Inflammatory macrophage (primary cell): ENCODE results near the gene GAS1.

ENCODE experiments used
- DNase-seq, 2 donors: peaks; one replicate each; pipeline ENCODE4 v3.0.0-alpha.2; 2020 to 2022
- total RNA-seq, 18 experiments: gene quantifications; one replicate each; lab custom pipeline; 2026; ENCODE audit warnings: mixed read lengths in 6 of 18, inconsistent platforms in 2 of 18; lab: John Stamatoyannopoulos, UW

The GAS1 gene, protein sequence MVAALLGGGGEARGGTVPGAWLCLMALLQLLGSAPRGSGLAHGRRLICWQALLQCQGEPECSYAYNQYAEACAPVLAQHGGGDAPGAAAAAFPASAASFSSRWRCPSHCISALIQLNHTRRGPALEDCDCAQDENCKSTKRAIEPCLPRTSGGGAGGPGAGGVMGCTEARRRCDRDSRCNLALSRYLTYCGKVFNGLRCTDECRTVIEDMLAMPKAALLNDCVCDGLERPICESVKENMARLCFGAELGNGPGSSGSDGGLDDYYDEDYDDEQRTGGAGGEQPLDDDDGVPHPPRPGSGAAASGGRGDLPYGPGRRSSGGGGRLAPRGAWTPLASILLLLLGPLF
- 0 to 1.5 (median 0.54) reads per million in 18 experiments for total RNA-seq

GRCh38 chr9:86947146-86948073 lies at the start of gene GAS1:
GAS1 (minus strand) TSS chr9:86947506; CDS start chr9:86946779, 727 bp downstream.
- DNase-seq: peak; percentile 60 to 77

DNA sequence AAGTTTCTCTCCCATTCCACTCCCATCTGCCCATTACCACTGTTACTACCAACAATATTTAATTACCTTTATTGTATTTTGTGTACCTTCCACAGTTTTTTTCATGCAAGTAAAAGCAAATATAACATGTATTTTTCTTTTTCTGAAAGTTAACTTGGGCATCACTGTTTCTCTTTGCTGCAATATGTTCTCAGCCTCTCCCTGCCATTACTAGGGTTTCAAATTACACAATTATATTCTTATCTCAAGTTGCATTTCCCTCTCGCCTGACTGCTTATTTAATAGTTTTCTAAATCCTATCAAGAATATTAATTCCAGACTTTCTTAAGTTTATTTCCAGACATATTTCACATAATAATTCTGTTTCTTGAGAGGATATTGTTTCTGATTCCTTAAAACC lies 46.9 kb upstream of the GAS1 start:
- no peak for DNase-seq

DNA sequence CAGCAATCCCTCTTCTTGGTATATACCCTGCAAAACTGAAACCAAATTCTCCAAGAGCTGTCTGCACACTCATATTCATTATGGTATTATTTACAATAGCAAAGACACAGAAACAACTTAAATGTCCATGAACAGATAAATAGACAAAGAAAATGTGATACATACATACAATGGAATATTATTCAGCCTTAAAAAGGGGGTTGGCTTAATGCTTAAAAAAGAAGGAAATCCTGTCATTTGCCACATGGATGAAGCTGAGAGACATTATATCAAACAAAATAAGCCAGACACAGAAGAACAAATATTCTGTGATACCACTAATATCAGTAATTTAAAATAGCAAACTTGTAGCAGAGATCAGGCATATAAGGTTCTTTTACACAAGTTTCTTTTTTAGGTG lies 46.5 kb upstream of the GAS1 start:
- no peak for DNase-seq

DNA sequence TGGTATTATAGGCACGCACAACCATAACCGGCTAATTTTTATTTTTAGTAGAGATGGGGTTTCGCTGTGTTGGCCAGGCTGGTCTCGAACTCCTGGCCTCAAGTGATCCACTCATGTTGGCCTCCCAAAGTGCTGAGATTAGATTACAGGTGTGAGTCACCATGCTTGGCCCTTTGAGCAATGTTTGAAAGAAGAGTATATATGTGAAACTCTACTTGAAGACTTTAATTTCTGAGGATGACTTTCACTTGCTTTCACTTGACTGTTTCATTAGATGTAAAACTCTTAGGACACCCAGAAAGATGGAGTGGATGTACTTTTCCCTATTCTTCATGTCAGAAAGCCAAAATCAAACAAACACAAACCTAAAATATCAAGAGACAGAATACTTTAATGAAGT lies 43.8 kb upstream of the GAS1 start:
- no peak for DNase-seq

DNA sequence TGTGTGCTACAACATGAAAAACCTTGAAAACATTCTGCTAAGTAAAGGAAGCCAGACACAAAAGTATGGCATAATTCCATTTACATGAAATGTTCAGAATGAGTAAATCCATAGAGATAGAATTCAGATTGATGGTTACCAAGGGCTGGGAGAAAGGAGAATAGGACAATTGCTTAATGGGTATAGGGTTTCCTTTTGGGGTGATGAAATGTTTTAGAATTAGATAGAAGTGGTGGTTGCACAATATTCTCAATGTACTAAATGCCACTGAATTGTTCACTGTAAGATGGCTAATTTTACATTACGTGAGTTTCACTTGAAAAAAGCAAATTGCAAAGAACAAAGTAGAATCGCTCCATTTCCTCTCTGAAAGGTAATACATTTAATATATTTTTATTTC lies 43.0 kb upstream of the GAS1 start:
- no peak for DNase-seq

- no peak for DNase-seq
These were observed 40.6 kb upstream of the GAS1 start for GRCh38 chr9:86987900-86988299.

GRCh38 chr9:86985132-86985647 lies 37.9 kb upstream of the GAS1 start:
- DNase-seq: no peak

- no peak for DNase-seq
These were observed 36.4 kb upstream of the GAS1 start for GRCh38 chr9:86983620-86984259.

GRCh38 chr9:86983249-86983619 lies 35.9 kb upstream of the GAS1 start:
- no peak for DNase-seq

GRCh38 chr9:86980802-86981201 lies 33.5 kb upstream of the GAS1 start:
- DNase-seq: no peak

GRCh38 chr9:86979657-86980056 lies 32.4 kb upstream of the GAS1 start:
- DNase-seq: no peak

- no peak for DNase-seq
These were observed 31.7 kb upstream of the GAS1 start for GRCh38 chr9:86978922-86979474.

- no peak for DNase-seq
These were observed 31.1 kb upstream of the GAS1 start for GRCh38 chr9:86978413-86978812.

- no peak for DNase-seq
These were observed 30.0 kb upstream of the GAS1 start for GRCh38 chr9:86977205-86977835.

- DNase-seq: no peak
These were observed 28.3 kb upstream of the GAS1 start for GRCh38 chr9:86975606-86976005.

- no peak for DNase-seq
These were observed 27.7 kb upstream of the GAS1 start for GRCh38 chr9:86975036-86975435.

GRCh38 chr9:86974421-86974820 lies 27.1 kb upstream of the GAS1 start:
- no peak for DNase-seq

- no peak for DNase-seq
These were observed 24.4 kb upstream of the GAS1 start for GRCh38 chr9:86971742-86972141.

- no peak for DNase-seq
These were observed 21.1 kb upstream of the GAS1 start for GRCh38 chr9:86968258-86968920.

DNA sequence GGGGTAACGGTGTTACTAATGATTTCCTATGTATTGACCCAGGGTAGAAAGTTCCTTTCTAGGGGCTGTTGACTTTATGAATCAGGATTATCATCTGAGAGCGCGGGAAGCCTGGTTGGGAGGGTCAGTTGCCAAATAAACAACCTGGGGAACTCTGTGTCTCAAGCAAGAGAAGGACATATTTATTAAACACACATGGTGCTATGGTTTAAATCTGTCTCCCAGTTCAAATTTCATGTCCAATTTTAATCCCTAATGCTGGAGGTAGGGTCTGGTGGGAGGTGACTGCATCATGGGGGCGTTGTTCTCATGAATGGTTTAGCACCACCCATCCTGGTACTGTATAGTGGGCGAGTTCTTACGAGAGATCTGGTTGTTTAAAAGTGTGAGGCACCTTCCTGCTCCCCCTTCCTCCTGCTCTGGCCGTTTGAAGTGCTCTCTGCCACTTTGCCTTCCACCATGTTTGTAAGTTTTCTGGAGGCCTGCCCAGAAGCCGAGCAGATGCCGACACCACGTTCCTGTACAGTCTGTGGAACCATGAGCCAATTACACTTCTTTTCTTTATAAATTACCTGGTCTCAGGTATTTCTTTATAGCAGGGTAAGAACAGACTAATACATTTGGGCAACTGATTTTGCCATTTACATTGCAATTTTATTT lies 19.7 kb upstream of the GAS1 start:
- DNase-seq: no peak
